H1 (cell line): ENCODE data around the gene BBX. TPM values are rescaled to one million over a fixed set of nuclear protein-coding genes. Genes with fewer than 3 reads are reported as not detected.

ENCODE experiments used
- CTCF ChIA-PET: fragments of 300-600 bp; sonication (Branson Sonifier 250); formaldehyde crosslinking; loops from one replicate; lab custom pipeline; 2021; ENCODE audit not compliant: partially characterized antibody; lab: Charles Lee
- POLR2A ChIA-PET: fragments of 300-600 bp; sonication (Branson Sonifier 250); formaldehyde crosslinking; loops from one replicate; lab custom pipeline; 2021; ENCODE audit warnings: inconsistent platforms; ENCODE audit not compliant: partially characterized antibody; lab: Charles Lee
- DNase-seq, 2 experiments: peaks; one replicate each; pipeline versions ENCODE4 v3.0.0 to v3.0.0-alpha.2; 2010 to 2022; ENCODE audit warnings: low spot score in 2 of 2, low read depth in 1 of 2, mixed read lengths in 1 of 2
- FAIRE-seq: peaks from 2 replicates; lab custom pipeline; 2011; peaks lifted over from hg19 to GRCh38; lab: Jason Lieb, UNC
- H2AFZ ChIP-seq: 2 replicates; pipeline ENCODE4 v1.8.1; 2012; ENCODE audit warnings: low read length, inconsistent platforms
- H2AK5ac ChIP-seq: 2 replicates; pipeline ENCODE4 v1.6.1; 2013; ENCODE audit warnings: low read depth, low read length
- H2BK120ac ChIP-seq: replicated peaks from 2 replicates; pipeline ENCODE3; 2013; ENCODE audit warnings: low read depth, low read length, inconsistent platforms
- H2BK12ac ChIP-seq: 2 replicates; pipeline ENCODE4 v1.6.1; 2013; ENCODE audit warnings: low read depth, low read length
- H2BK15ac ChIP-seq: 2 replicates; pipeline ENCODE4 v1.6.1; 2013; ENCODE audit warnings: low read length
- H2BK20ac ChIP-seq: 2 replicates; pipeline ENCODE4 v1.6.1; 2013; ENCODE audit warnings: low read length
- H2BK5ac ChIP-seq: 2 replicates; pipeline ENCODE4 v1.6.1; 2013; ENCODE audit warnings: low read depth, low read length
- H3K14ac ChIP-seq: 2 replicates; pipeline ENCODE4 v1.6.1; 2013; ENCODE audit warnings: inconsistent platforms; ENCODE audit not compliant: insufficient read length
- H3K18ac ChIP-seq: 2 replicates; pipeline ENCODE4 v1.6.1; 2013; ENCODE audit warnings: low read length; ENCODE audit errors: extremely low read depth
- H3K23ac ChIP-seq: 2 replicates; pipeline ENCODE4 v1.6.1; 2013; ENCODE audit warnings: inconsistent platforms; ENCODE audit not compliant: insufficient read length
- H3K23me2 ChIP-seq: 2 replicates; pipeline ENCODE4 v1.6.1; 2013; ENCODE audit warnings: low read depth, low read length
- H3K27ac ChIP-seq: 2 replicates; pipeline ENCODE4 v1.6.1; 2011; ENCODE audit warnings: low read depth, low read length, inconsistent platforms
- H3K27me3 ChIP-seq, 4 experiments: replicated peaks in 1 of 4; 1 replicate in 1 of 4; 2 replicates in 3 of 4; pipeline versions ENCODE4 v1.6.1 to v1.8.1; 2011 to 2013; ENCODE audit warnings: low read length in 3 of 4, mild to moderate bottlenecking in 3 of 4, inconsistent platforms in 2 of 4, mixed read lengths in 2 of 4, moderate library complexity in 1 of 4; ENCODE audit not compliant: control insufficient read depth in 3 of 4, insufficient read depth in 3 of 4; ENCODE audit errors: extremely low read depth in 1 of 4
- H3K36me3 ChIP-seq, 4 experiments: 2 replicates each; pipeline versions ENCODE4 v1.6.1 to v1.8.1; 2011 to 2013; ENCODE audit warnings: mild to moderate bottlenecking in 4 of 4, low read length in 3 of 4, moderate library complexity in 2 of 4, control low read depth in 1 of 4, inconsistent platforms in 1 of 4; ENCODE audit not compliant: insufficient read depth in 4 of 4, control insufficient read depth in 2 of 4
- H3K4ac ChIP-seq: replicated peaks from 2 replicates; pipeline ENCODE3; 2013; ENCODE audit warnings: low read length, low read depth, mixed read lengths, inconsistent platforms; ENCODE audit not compliant: insufficient read length
- H3K4me1 ChIP-seq, 4 experiments: replicated peaks in 1 of 4; 1 replicate in 1 of 4; 2 replicates in 3 of 4; pipeline versions ENCODE4 v1.6.1 to v1.8.1; 2011 to 2013; ENCODE audit warnings: low read length in 3 of 4, inconsistent platforms in 2 of 4, mixed read lengths in 1 of 4; ENCODE audit not compliant: insufficient read depth in 4 of 4, control insufficient read depth in 3 of 4
- H3K4me2 ChIP-seq, 2 experiments: 2 replicates each; pipeline versions ENCODE4 v1.6.1 to v1.8.1; 2011 to 2013; ENCODE audit warnings: low read depth in 2 of 2, low read length in 2 of 2, control low read depth in 1 of 2, inconsistent platforms in 1 of 2, mild to moderate bottlenecking in 1 of 2; ENCODE audit not compliant: insufficient read depth in 1 of 2
- H3K4me3 ChIP-seq, 4 experiments: fragments of 200-600, 300-600 bp in 1 of 4; sonication (generic), shearing (Covaris generic), sonication (Bioruptor Twin) in 1 of 4; 2 replicates each; pipeline versions ENCODE4 v1.5.1 to v1.8.1; 2011 to 2016; ENCODE audit warnings: low read length in 4 of 4, low read depth in 3 of 4, control low read depth in 2 of 4, inconsistent platforms in 2 of 4, mild to moderate bottlenecking in 2 of 4, mixed read lengths in 1 of 4, moderate library complexity in 1 of 4; ENCODE audit not compliant: insufficient read depth in 2 of 4; ENCODE audit errors: extremely low read depth in 1 of 4
- H3K56ac ChIP-seq: replicated peaks from 2 replicates; pipeline ENCODE3; 2013; ENCODE audit warnings: low read depth, mild to moderate bottlenecking, mixed read lengths, low read length, inconsistent platforms; ENCODE audit not compliant: insufficient read length
- H3K79me1 ChIP-seq: 2 replicates; pipeline ENCODE4 v1.6.1; 2013; ENCODE audit warnings: low read depth, low read length, control low read depth
- H3K79me2 ChIP-seq, 2 experiments: 2 replicates each; pipeline versions ENCODE4 v1.6.1 to v1.8.1; 2012 to 2013; ENCODE audit warnings: low read length in 2 of 2, mild to moderate bottlenecking in 2 of 2, inconsistent platforms in 1 of 2; ENCODE audit not compliant: insufficient read depth in 2 of 2, control insufficient read depth in 1 of 2
- H3K9ac ChIP-seq, 4 experiments: replicated peaks in 1 of 4; 1 replicate in 1 of 4; 2 replicates in 3 of 4; pipeline versions ENCODE4 v1.6.1 to v1.8.1; 2011 to 2013; ENCODE audit warnings: low read depth in 3 of 4, low read length in 3 of 4, control low read depth in 2 of 4, mild to moderate bottlenecking in 2 of 4, moderate library complexity in 2 of 4, inconsistent platforms in 1 of 4; ENCODE audit errors: extremely low read depth in 1 of 4
- H3K9me3 ChIP-seq, 2 experiments: 2 replicates each; pipeline versions ENCODE4 v1.6.1 to v1.8.1; 2012 to 2013; ENCODE audit warnings: mild to moderate bottlenecking in 2 of 2, moderate library complexity in 2 of 2, control low read depth in 1 of 2, inconsistent platforms in 1 of 2, low read depth in 1 of 2, low read length in 1 of 2, mixed read lengths in 1 of 2; ENCODE audit not compliant: insufficient read depth in 2 of 2
- H4K20me1 ChIP-seq, 2 experiments: replicated peaks in 1 of 2; 2 replicates each; pipeline versions ENCODE3 to v1.8.1; 2011 to 2013; ENCODE audit warnings: inconsistent platforms in 2 of 2, low read length in 2 of 2, mild to moderate bottlenecking in 1 of 2; ENCODE audit not compliant: insufficient read depth in 2 of 2, control insufficient read depth in 1 of 2
- H4K5ac ChIP-seq: 2 replicates; pipeline ENCODE4 v1.6.1; 2013; ENCODE audit warnings: low read length, low read depth, mixed read lengths, inconsistent platforms; ENCODE audit not compliant: insufficient read length
- H4K8ac ChIP-seq: 2 replicates; pipeline ENCODE4 v1.8.0; 2013; ENCODE audit warnings: mild to moderate bottlenecking, moderate library complexity, low read length, inconsistent platforms; ENCODE audit not compliant: insufficient read depth; ENCODE audit errors: extremely low read depth
- H4K91ac ChIP-seq: replicated peaks from 2 replicates; pipeline ENCODE3; 2013; ENCODE audit warnings: low read length, mixed read lengths, inconsistent platforms; ENCODE audit not compliant: insufficient read length
- BRCA1 ChIP-seq: IDR thresholded peaks from 2 replicates; pipeline ENCODE4 v1.6.1; 2012; ENCODE audit warnings: low read depth, low read length, improper control_type of control experiment
- EGR1 ChIP-seq: IDR thresholded peaks from 2 replicates; pipeline ENCODE4 v1.6.1; 2011; ENCODE audit warnings: low read depth, low read length, borderline replicate concordance
- EZH2 ChIP-seq: fragments of 200-600 bp; sonication (generic); IDR thresholded peaks from 2 replicates; pipeline ENCODE4 v1.7.1; 2012; ENCODE audit warnings: low read depth, mild to moderate bottlenecking, moderate library complexity, low read length, inconsistent platforms; ENCODE audit not compliant: severe bottlenecking
- GABPA ChIP-seq: IDR thresholded peaks from 2 replicates; pipeline ENCODE4 v1.6.1; 2011; ENCODE audit warnings: mild to moderate bottlenecking, low read length, moderate library complexity, borderline replicate concordance; ENCODE audit not compliant: insufficient read depth
- GTF2F1 ChIP-seq: IDR thresholded peaks from 2 replicates; pipeline ENCODE4 v1.6.1; 2012; ENCODE audit warnings: low read depth, low read length, improper control_type of control experiment, borderline replicate concordance
- MAFK ChIP-seq: IDR thresholded peaks from 2 replicates; pipeline ENCODE4 v1.6.1; 2012; ENCODE audit warnings: low read depth, mild to moderate bottlenecking, improper control_type of control experiment, low read length
- RFX5 ChIP-seq: IDR thresholded peaks from 2 replicates; pipeline ENCODE4 v1.6.1; 2011; ENCODE audit warnings: low read depth, low read length, improper control_type of control experiment, borderline replicate concordance
- SIX5 ChIP-seq: IDR thresholded peaks from 2 replicates; pipeline ENCODE4 v1.6.1; 2011; ENCODE audit warnings: mild to moderate bottlenecking, low read depth, low read length
- TBP ChIP-seq: IDR thresholded peaks from 2 replicates; pipeline ENCODE4 v1.6.1; 2011; ENCODE audit warnings: low read depth, low read length, improper control_type of control experiment
- TCF12 ChIP-seq: IDR thresholded peaks from 2 replicates; pipeline ENCODE4 v1.6.1; 2011; ENCODE audit warnings: low read depth, mild to moderate bottlenecking, low read length
- TEAD4 ChIP-seq: IDR thresholded peaks from 2 replicates; pipeline ENCODE4 v1.6.1; 2012; ENCODE audit warnings: low read depth, low read length, inconsistent platforms, mixed read lengths
- YY1 ChIP-seq: IDR thresholded peaks from 2 replicates; pipeline ENCODE4 v1.6.1; 2011; ENCODE audit warnings: low read depth, mild to moderate bottlenecking, low read length
- WGBS, 2 experiments: shearing (Covaris generic) in 1 of 2; methylation state at CpG; one replicate each; pipeline versions ENCODE4 v1.1.6 to v1.1.7; 2013 to 2015; ENCODE audit warnings: low lambda C conversion rate in 2 of 2, mixed read lengths in 2 of 2, inconsistent platforms in 1 of 2, low coverage in 1 of 2, missing lambda C conversion rate in 1 of 2; ENCODE audit not compliant: insufficient replicate concordance in 2 of 2, insufficient coverage in 1 of 2, insufficient read length in 1 of 2; ENCODE audit errors: extremely low coverage in 1 of 2, missing lambda C conversion rate in 1 of 2; 5-methylcytosine and 5-hydroxymethylcytosine counted together
- polyA plus RNA-seq, 7 experiments: library from polyadenylated mRNA; depleted of rRNA in 3 of 7; stranded (reverse) in 5 of 7; unstranded in 2 of 7; fragments of >200 nt in 5 of 7; fragments of 200-250 nt in 2 of 7; gene quantifications; 1 replicate in 5 of 7; 2 replicates in 1 of 7; 4 replicates in 1 of 7; pipeline versions ENCODE4 v1.2.1 to v1.2.3, GENCODE V29; 2011 to 2013; ENCODE audit warnings: missing spikeins in 2 of 7, mixed read lengths in 2 of 7
- total RNA-seq: library from RNA; stranded (reverse); fragmentation: NEBNext Ultra II Directional; extraction: Animal tissue kit (Norgen Biotek cat#: 25700); gene quantifications from 2 replicates; pipeline ENCODE4 v1.2.1, GENCODE V29; 2021
- TF ChIP-seq, protein P1 (sequence below): IDR thresholded peaks from 2 replicates; pipeline ENCODE4 v1.6.1; 2012; ENCODE audit warnings: inconsistent platforms

BBX gene
- total and polyA plus RNA-seq, 2 of the 8 experiments (the other 6 are each of a cell fraction or from before 2014, with no cell fraction given): 11.0 to 42.5 TPM

DNA sequence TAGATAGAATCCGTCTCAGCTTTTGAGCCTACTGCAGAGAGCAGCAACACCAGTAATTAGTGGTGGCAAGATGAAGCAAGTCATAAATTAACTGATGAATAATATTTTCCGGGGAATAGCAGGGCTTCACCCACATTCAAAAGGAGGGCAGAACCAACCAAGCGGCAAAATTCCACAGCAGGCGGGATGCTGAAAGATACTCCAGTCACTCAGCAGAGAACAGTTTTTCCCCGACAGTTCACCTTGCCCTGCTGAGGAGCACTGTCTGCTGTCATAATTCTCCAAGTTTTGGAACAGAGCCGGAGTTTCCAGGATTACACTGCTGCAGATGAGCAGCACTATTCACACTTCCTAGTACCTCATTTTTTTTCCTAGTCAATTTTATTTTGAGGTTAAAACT is 293.3 kb downstream of the BBX start:
- Histone ChIP-seq H3K18ac (no peak overlapping the region), H4K8ac (no peak overlapping the region), H2BK120ac (no peak overlapping the region), H3K4ac (no peak overlapping the region), H3K23me2 (no peaks in the 10 kb centered on the region), H4K20me1 (no peaks in the 10 kb centered on the region), H3K27ac (no peak overlapping the region), H3K56ac (no peak overlapping the region), H3K4me3 (no peak overlapping the region), H3K9me3 (no peaks in the 10 kb centered on the region), H3K79me2 (no peaks in the 10 kb centered on the region), H2BK5ac (no peak overlapping the region), H3K23ac (no peak overlapping the region), H3K79me1 (no peaks in the 10 kb centered on the region), H2BK12ac (no peak overlapping the region), H3K4me2 (no peak overlapping the region), H2AK5ac (no peak overlapping the region), H4K5ac (no peak overlapping the region), H2BK20ac (no peak overlapping the region), H2AFZ (no peak overlapping the region), H3K27me3 (no peaks in the 10 kb centered on the region)
- ChIA-PET CTCF (interaction anchor here (0.6 to 1.6 kb wide), 2 partner anchors 30 to 134 kb away, joined by 3 to 7 read pairs; no protein-coding TSS in a partner anchor), POLR2A (no interaction called here)
- DNase-seq (no peak), FAIRE-seq (no peak)
- 91% methylated on average over 6 of the region's 6 CpGs; no CpG with 5 or more reads in 1 of the 2 experiments for WGBS, 2 experiments
- TF ChIP-seq EGR1 (no peak), GTF2F1 (no peak), EZH2 (no peak), MAFK (no peak), GABPA (no peak), YY1 (no peak), TEAD4 (no peak), TCF12 (no peak), RFX5 (no peak), BRCA1 (no peak), TBP (no peak), SIX5 (no peak)
- TF ChIP-seq, protein P1, sequence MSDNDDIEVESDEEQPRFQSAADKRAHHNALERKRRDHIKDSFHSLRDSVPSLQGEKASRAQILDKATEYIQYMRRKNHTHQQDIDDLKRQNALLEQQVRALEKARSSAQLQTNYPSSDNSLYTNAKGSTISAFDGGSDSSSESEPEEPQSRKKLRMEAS: no peak
- TF ChIP-seq, all 59 proteins: peak for 0
- H3K4me1 ChIP-seq: no peaks in the 10 kb centered on the region
- no peak overlapping the region for H3K14ac ChIP-seq
- H3K9ac ChIP-seq: no peak overlapping the region
- no peak overlapping the region for H2BK15ac ChIP-seq
- H4K91ac ChIP-seq: no peak overlapping the region
- no peaks in the 10 kb centered on the region for H3K36me3 ChIP-seq
